ENCODE results near the gene ABCC3.

- no peak for TF ChIP-seq CTCF (IDR thresholded peaks at IDR 0.05)
- TF ChIP-seq POLR2A (IDR thresholded peaks at IDR 0.05), result no peak
Observed at GRCh38 chr17:50689251-50689650, 54.6 kb downstream of the ABCC3 start.

All from upper lobe of left lung (tissue), 4 donors.